Prostate gland (tissue), 2 donors: ENCODE results near the gene NARF.

ENCODE experiments used
- POLR2A ChIP-seq: fragments of 450-650 bp; IDR thresholded peaks from one replicate; pipeline ENCODE4 v1.6.1; 2016; ENCODE audit warnings: antibody characterized with exemption, mild to moderate bottlenecking
- POLR2AphosphoS5 ChIP-seq: sonication (generic); formaldehyde crosslinking; IDR thresholded peaks from one replicate; pipeline ENCODE4 v1.6.1; 2017; ENCODE audit warnings: antibody characterized with exemption
- TF ChIP-seq, protein P1 (sequence below), 4 experiments: fragments of 200-600 bp in 2 of 4; fragments of 450-650 bp in 2 of 4; sonication (generic) in 2 of 4; IDR thresholded peaks; 1 replicate in 3 of 4; 2 replicates in 1 of 4; pipeline ENCODE4 v1.5.1; 2016 to 2019; ENCODE audit warnings: antibody characterized with exemption in 4 of 4, mild to moderate bottlenecking in 2 of 4, moderate library complexity in 2 of 4

DNA sequence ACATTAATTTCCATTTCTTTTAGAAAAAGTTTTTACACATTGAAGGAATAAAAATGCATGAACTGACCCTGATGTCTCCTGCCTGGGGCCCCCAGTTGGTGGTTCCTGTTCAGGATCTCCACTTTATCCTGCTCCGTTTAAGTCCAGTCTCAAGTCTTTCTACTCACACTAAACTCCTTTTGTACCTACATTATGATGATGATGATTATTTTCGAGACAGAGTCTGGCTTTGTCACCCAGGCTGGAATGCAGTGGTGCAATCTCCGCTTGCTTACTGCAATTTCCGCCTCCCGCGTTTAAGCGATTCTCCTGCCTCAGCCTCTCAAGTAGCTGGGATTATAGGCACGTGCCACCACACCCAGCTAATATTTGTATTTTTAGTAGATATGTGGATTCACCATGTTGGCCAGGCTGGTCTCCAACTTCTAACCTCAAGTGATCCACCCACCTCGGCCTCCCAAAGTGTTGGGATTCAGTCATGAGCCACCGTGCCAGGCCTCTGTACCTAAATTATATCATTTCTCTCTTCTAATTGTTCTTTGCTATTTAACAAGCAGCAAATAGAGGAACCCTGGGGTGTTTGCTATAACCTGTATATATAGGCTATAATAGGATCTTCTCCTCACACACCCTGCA is 58.8 kb downstream of the NARF start:
- TF ChIP-seq, protein P1, sequence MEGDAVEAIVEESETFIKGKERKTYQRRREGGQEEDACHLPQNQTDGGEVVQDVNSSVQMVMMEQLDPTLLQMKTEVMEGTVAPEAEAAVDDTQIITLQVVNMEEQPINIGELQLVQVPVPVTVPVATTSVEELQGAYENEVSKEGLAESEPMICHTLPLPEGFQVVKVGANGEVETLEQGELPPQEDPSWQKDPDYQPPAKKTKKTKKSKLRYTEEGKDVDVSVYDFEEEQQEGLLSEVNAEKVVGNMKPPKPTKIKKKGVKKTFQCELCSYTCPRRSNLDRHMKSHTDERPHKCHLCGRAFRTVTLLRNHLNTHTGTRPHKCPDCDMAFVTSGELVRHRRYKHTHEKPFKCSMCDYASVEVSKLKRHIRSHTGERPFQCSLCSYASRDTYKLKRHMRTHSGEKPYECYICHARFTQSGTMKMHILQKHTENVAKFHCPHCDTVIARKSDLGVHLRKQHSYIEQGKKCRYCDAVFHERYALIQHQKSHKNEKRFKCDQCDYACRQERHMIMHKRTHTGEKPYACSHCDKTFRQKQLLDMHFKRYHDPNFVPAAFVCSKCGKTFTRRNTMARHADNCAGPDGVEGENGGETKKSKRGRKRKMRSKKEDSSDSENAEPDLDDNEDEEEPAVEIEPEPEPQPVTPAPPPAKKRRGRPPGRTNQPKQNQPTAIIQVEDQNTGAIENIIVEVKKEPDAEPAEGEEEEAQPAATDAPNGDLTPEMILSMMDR (IDR thresholded peaks at IDR 0.05) = no peak
- TF ChIP-seq POLR2AphosphoS5 = no peak
- TF ChIP-seq POLR2A = no peak
